HCT116 (cell line): ENCODE measurements around the gene EPHA1. TPM values are rescaled to one million over a fixed set of nuclear protein-coding genes. Genes with fewer than 3 reads are reported as not detected.

Source experiments
- ATAC-seq: fragments of 200-7000 bp; cut with Tn5 transposase; 2 replicates; pipeline ENCODE4 v1.9.1; 2020; ENCODE audit warnings: mild to moderate bottlenecking, moderate library complexity
- BruUV-seq: library from RNA; stranded (reverse); fragments of 400-500 nt; replicated peaks from 2 replicates; lab custom pipeline; 2021; lab: Mats Ljungman, UMichigan
- CTCF ChIA-PET: fragments of 300-600 bp; sonication (Branson Sonifier 250); formaldehyde crosslinking; loops from one replicate; lab custom pipeline; 2021; ENCODE audit warnings: antibody characterized with exemption; lab: Charles Lee
- POLR2A ChIA-PET: fragments of 300-600, 350-600 bp; sonication (Branson Sonifier 250); formaldehyde crosslinking; loops from one replicate; lab custom pipeline; 2021; ENCODE audit warnings: antibody characterized with exemption; lab: Charles Lee
- RAD21 ChIA-PET, 2 experiments: fragments of 300-600 bp; sonication (Branson Sonifier 250); formaldehyde crosslinking; loops; one replicate each; lab custom pipeline; 2023; ENCODE audit warnings: low total read pairs in 2 of 2; ENCODE audit not compliant: uncharacterized antibody in 2 of 2, unreplicated experiment in 2 of 2, low non-redundant PET in 1 of 2; lab: Charles Lee
- DNase-seq: peaks from one replicate; pipeline ENCODE4 v3.0.0-alpha.2; 2010; ENCODE audit warnings: low read depth, low spot score
- H2AFZ ChIP-seq: fragments of 200-600 bp; shearing (Covaris generic), sonication (generic); 2 replicates; pipeline ENCODE4 v1.6.1; 2017; ENCODE audit warnings: low read depth, mixed run types, mixed read lengths, antibody characterized with exemption, low read length; ENCODE audit not compliant: poor library complexity, severe bottlenecking
- H3K27ac ChIP-seq: 2 replicates; pipeline ENCODE4 v1.5.1; 2012; ENCODE audit warnings: low read depth, low read length
- H3K27me3 ChIP-seq: fragments of 200-600 bp; sonication (generic); 2 replicates; pipeline ENCODE4 v1.6.1; 2016; ENCODE audit warnings: mixed run types, low read length, mixed read lengths; ENCODE audit not compliant: insufficient read depth
- H3K36me3 ChIP-seq, 2 experiments: fragments of 200-500 bp in 1 of 2; fragments of 200-600 bp in 1 of 2; sonication (Bioruptor generic) in 1 of 2; sonication (generic) in 1 of 2; 2 replicates each; pipeline versions ENCODE4 v1.5.1 to v1.6.1; 2014 to 2016; ENCODE audit warnings: low read length in 2 of 2, inconsistent platforms in 1 of 2, mixed read lengths in 1 of 2, mixed run types in 1 of 2; ENCODE audit not compliant: insufficient read depth in 2 of 2, control insufficient read depth in 1 of 2
- H3K4me1 ChIP-seq, 2 experiments: fragments of 200-600 bp in 1 of 2; sonication (generic) in 1 of 2; 2 replicates each; pipeline versions ENCODE4 v1.5.1 to v1.6.1; 2012 to 2017; ENCODE audit warnings: low read length in 2 of 2, inconsistent platforms in 1 of 2, mild to moderate bottlenecking in 1 of 2, mixed read lengths in 1 of 2, mixed run types in 1 of 2, moderate library complexity in 1 of 2; ENCODE audit not compliant: insufficient read depth in 2 of 2, control insufficient read depth in 1 of 2
- H3K4me2 ChIP-seq: fragments of 200-600 bp; sonication (generic); 2 replicates; pipeline ENCODE4 v1.6.1; 2017; ENCODE audit warnings: mixed run types, low read length, mixed read lengths
- H3K4me3 ChIP-seq, 2 experiments: fragments of 200-600 bp in 1 of 2; sonication (generic) in 1 of 2; replicated peaks in 1 of 2; 2 replicates each; pipeline ENCODE4 v1.5.1; 2011 to 2016; ENCODE audit warnings: low read length in 2 of 2, control low read depth in 1 of 2, low read depth in 1 of 2, mild to moderate bottlenecking in 1 of 2, mixed read lengths in 1 of 2, mixed run types in 1 of 2
- H3K79me2 ChIP-seq: fragments of 200-600 bp; sonication (generic); 2 replicates; pipeline ENCODE4 v1.6.1; 2017; ENCODE audit warnings: mild to moderate bottlenecking, mixed run types, low read length, moderate library complexity, mixed read lengths; ENCODE audit not compliant: insufficient read depth
- H3K9ac ChIP-seq: fragments of 200-600 bp; sonication (generic); 2 replicates; pipeline ENCODE4 v1.6.1; 2016; ENCODE audit warnings: low read length, mixed read lengths
- H3K9me2 ChIP-seq: fragments of 200-600 bp; sonication (generic), shearing (Covaris generic); 2 replicates; pipeline ENCODE4 v1.6.1; 2017; ENCODE audit warnings: mixed run types, mild to moderate bottlenecking, moderate library complexity; ENCODE audit not compliant: insufficient read depth
- H3K9me3 ChIP-seq, 2 experiments: fragments of 200-500 bp in 1 of 2; fragments of 200-600 bp in 1 of 2; sonication (Bioruptor generic) in 1 of 2; sonication (generic) in 1 of 2; 2 replicates each; pipeline ENCODE4 v1.6.1; 2014 to 2017; ENCODE audit warnings: low read length in 2 of 2, mixed read lengths in 2 of 2, inconsistent platforms in 1 of 2, low read depth in 1 of 2, mild to moderate bottlenecking in 1 of 2, mixed run types in 1 of 2, moderate library complexity in 1 of 2; ENCODE audit not compliant: control insufficient read depth in 1 of 2, insufficient read depth in 1 of 2
- H4K20me1 ChIP-seq: fragments of 200-600 bp; sonication (generic), shearing (Covaris generic); 2 replicates; pipeline ENCODE4 v1.6.1; 2017; ENCODE audit warnings: mixed run types, mild to moderate bottlenecking, moderate library complexity; ENCODE audit not compliant: insufficient read depth
- ELF1 ChIP-seq: IDR thresholded peaks from 2 replicates; pipeline ENCODE4 v1.6.1; 2012; ENCODE audit warnings: low read depth, borderline replicate concordance
- EZH2 ChIP-seq: fragments of 200-600 bp; sonication (generic); IDR thresholded peaks from 2 replicates; pipeline ENCODE4 v1.6.1; 2017; ENCODE audit warnings: antibody characterized with exemption, mixed run types
- EZH2phosphoT487 ChIP-seq: fragments of 200-600 bp; IDR thresholded peaks from 2 replicates; pipeline ENCODE4 v1.6.1; 2018; ENCODE audit warnings: antibody characterized with exemption, borderline replicate concordance
- FOSL1 ChIP-seq: IDR thresholded peaks from 2 replicates; pipeline ENCODE4 v1.6.1; 2012; ENCODE audit warnings: low read depth
- JUND ChIP-seq: IDR thresholded peaks from 2 replicates; pipeline ENCODE4 v1.6.1; 2012
- SIN3A ChIP-seq: IDR thresholded peaks from 2 replicates; pipeline ENCODE4 v1.6.1; 2012; ENCODE audit warnings: low read depth
- SP1 ChIP-seq: IDR thresholded peaks from 2 replicates; pipeline ENCODE4 v1.6.1; 2012; ENCODE audit warnings: low read depth
- TCF7L2 ChIP-seq: IDR thresholded peaks from 2 replicates; pipeline ENCODE4 v1.7.0; 2011; ENCODE audit warnings: borderline replicate concordance, inconsistent platforms; ENCODE audit not compliant: insufficient read depth, insufficient read length; ENCODE audit errors: extremely low read depth
- intact Hi-C: fragments of 100-400 bp; cut with micrococcal nuclease; formaldehyde crosslinking; loops from 2 replicates; pipeline ENCODE4 v1.10.0; 2022
- total RNA-seq: library from RNA; stranded (reverse); gene quantifications from one replicate; pipeline ENCODE4 v1.2.1, GENCODE V29; 2021; ENCODE audit not compliant: unreplicated experiment
- TF ChIP-seq, protein P1 (sequence below): IDR thresholded peaks from 2 replicates; pipeline ENCODE4 v1.6.1; 2011; ENCODE audit warnings: mild to moderate bottlenecking, low read length, moderate library complexity; ENCODE audit not compliant: insufficient replicate concordance; ENCODE audit errors: extremely low read depth
- TF ChIP-seq, protein P2 (sequence below): IDR thresholded peaks from 2 replicates; pipeline ENCODE4 v1.6.1; 2012
- TF ChIP-seq, protein P3 (sequence below): IDR thresholded peaks from 2 replicates; pipeline ENCODE4 v1.6.1; 2012

The EPHA1 gene
- total RNA-seq, 1 experiment from 2014 or later = 29.9 TPM

DNA sequence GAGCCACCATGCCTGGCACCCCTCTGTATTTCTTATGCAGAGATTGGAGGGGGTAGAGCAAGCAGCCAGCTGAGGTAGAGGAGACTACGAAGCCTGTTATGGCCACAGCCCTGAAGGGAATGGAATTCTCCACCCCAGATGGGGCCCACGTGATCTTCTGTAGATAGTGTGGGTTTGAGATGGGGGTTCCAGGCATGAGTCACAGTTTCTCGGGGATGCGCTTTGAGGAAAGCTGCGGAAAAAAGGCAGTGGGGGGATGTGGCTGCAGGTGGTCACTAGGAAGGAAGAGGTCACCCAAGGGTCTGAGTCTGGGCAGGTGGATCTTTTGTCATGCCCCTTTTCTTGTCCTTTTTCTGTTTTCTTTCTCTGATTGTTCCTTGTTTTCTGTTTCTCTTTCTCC, 57.6 kb downstream of the EPHA1 start:
- DNase-seq = no peak
- ChIA-PET POLR2A (no interaction called here), RAD21 (no interaction called here), CTCF (no interaction called here)
- no peaks in the 10 kb centered on the region for H3K4me1 ChIP-seq
- intact Hi-C loops = no loop called here
- H3K27ac ChIP-seq = no peak overlapping the region
- H3K27me3 ChIP-seq = no peaks in the 10 kb centered on the region
- no peak overlapping the region for H3K9ac ChIP-seq
- no peaks in the 10 kb centered on the region for H3K9me3 ChIP-seq
- BruUV-seq = no TSS peak
- no peaks in the 10 kb centered on the region for H3K36me3 ChIP-seq
- H4K20me1 ChIP-seq = no peaks in the 10 kb centered on the region
- H3K79me2 ChIP-seq = no peaks in the 10 kb centered on the region
- H3K9me2 ChIP-seq = no peaks in the 10 kb centered on the region
- H3K4me2 ChIP-seq = no peak overlapping the region
- no peak for TF ChIP-seq EZH2
- TF ChIP-seq, protein P1, sequence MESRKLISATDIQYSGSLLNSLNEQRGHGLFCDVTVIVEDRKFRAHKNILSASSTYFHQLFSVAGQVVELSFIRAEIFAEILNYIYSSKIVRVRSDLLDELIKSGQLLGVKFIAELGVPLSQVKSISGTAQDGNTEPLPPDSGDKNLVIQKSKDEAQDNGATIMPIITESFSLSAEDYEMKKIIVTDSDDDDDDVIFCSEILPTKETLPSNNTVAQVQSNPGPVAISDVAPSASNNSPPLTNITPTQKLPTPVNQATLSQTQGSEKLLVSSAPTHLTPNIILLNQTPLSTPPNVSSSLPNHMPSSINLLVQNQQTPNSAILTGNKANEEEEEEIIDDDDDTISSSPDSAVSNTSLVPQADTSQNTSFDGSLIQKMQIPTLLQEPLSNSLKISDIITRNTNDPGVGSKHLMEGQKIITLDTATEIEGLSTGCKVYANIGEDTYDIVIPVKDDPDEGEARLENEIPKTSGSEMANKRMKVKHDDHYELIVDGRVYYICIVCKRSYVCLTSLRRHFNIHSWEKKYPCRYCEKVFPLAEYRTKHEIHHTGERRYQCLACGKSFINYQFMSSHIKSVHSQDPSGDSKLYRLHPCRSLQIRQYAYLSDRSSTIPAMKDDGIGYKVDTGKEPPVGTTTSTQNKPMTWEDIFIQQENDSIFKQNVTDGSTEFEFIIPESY = no peak
- TF ChIP-seq JUND = no peak
- TF ChIP-seq SP1 = no peak
- TF ChIP-seq, protein P2, sequence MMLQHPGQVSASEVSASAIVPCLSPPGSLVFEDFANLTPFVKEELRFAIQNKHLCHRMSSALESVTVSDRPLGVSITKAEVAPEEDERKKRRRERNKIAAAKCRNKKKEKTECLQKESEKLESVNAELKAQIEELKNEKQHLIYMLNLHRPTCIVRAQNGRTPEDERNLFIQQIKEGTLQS = no peak
- no peak for TF ChIP-seq EZH2phosphoT487
- TF ChIP-seq SIN3A = no peak
- TF ChIP-seq TCF7L2 = no peak
- TF ChIP-seq, protein P3, sequence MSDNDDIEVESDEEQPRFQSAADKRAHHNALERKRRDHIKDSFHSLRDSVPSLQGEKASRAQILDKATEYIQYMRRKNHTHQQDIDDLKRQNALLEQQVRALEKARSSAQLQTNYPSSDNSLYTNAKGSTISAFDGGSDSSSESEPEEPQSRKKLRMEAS = no peak
- TF ChIP-seq ELF1 = no peak
- no peak for TF ChIP-seq FOSL1
- ATAC-seq = no peak
- no peak overlapping the region for H2AFZ ChIP-seq
- H3K4me3 ChIP-seq = no peak overlapping the region
